Measurements from ENCODE around the gene TSHR.

The TSHR gene

DNA sequence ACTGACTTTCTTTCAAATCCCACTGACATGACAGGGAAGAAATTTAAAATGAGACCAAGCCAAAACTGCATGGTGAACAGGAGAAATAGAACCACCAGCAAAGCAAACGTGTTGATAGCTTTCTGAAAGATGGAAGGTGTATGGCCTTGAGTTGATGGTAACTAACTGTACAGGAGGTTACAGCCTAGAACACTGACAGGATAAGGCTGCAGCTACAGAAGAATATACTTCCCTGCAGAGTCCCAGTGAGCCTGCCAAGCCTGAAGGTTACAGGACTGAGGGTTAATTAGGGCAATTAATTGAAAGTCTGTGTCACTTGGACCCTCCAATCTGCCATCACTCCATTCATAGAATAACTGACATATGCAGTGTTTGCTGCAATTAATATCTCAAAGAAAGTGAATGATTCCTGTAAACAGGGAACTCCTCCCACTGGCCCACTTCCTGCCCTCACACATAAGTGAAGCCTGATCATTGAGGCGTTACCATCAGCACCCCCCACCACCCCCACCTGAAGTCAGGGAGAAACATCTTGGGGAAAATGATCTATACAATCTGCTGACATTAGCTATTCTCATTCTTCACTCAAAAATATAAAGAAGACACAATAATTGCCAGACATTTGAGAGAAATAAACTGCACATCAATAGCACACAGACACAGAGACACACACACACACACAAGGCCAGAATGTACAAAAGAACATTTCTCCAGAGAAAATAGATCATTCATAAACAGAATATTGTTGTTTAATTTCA, 191.9 kb downstream of the TSHR start:
- DNase-seq (ENCODE audit: low read depth, low spot score), result no peak
- no peak overlapping the region for H3K4me3 ChIP-seq (ENCODE audit: low read length)
- H3K4me1 ChIP-seq (ENCODE audit: control insufficient read depth, insufficient read depth, low read length), result no peaks in the 10 kb centered on the region
- H3K9me3 ChIP-seq (ENCODE audit: control insufficient read depth, insufficient read depth, low read length), result no peaks in the 10 kb centered on the region
- H3K36me3 ChIP-seq (ENCODE audit: control insufficient read depth, insufficient read depth, low read length), result no peaks in the 10 kb centered on the region
- no peak overlapping the region for H3K27ac ChIP-seq (ENCODE audit: low read length)
- no CpG with 5 or more reads among the region's 2 CpGs for WGBS (ENCODE audit: insufficient coverage, insufficient read length)
- H3K27me3 ChIP-seq (ENCODE audit: control insufficient read depth, insufficient read depth, low read length), result no peaks in the 10 kb centered on the region

- no peak overlapping the region for H3K27ac ChIP-seq (ENCODE audit: low read length)
- no peaks in the 10 kb centered on the region for H3K9me3 ChIP-seq (ENCODE audit: control insufficient read depth, insufficient read depth, low read length)
- DNase-seq (ENCODE audit: low read depth, low spot score), result no peak
- no peaks in the 10 kb centered on the region for H3K36me3 ChIP-seq (ENCODE audit: control insufficient read depth, insufficient read depth, low read length)
- no peak overlapping the region for H3K4me3 ChIP-seq (ENCODE audit: low read length)
- no CpG with 5 or more reads among the region's 4 CpGs for WGBS (ENCODE audit: insufficient coverage, insufficient read length)
- no peaks in the 10 kb centered on the region for H3K4me1 ChIP-seq (ENCODE audit: control insufficient read depth, insufficient read depth, low read length)
- H3K27me3 ChIP-seq (ENCODE audit: control insufficient read depth, insufficient read depth, low read length), result no peaks in the 10 kb centered on the region
Measured at GRCh38 chr14:81148635-81149034, 193.2 kb downstream of the TSHR start.

DNA sequence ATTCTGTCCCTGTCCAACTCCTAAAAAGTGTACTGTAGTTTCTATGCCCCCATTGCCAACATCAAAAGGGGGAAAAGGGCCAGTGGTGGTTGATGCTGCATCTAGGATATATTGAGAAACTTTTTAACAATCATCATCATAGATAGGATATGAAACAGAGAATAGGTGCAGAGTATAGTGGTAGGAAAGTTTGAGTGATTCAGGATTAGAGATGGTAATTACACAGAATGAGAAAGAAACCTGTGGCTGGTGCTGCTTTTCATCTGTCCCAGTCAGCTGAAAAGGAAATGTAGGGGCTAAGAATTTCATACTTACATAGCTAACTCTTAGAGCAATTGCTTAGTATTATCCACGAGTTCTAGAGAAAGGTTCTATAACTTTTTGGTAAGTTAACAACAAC, 197.8 kb downstream of the TSHR start:
- Histone ChIP-seq H3K27ac (ENCODE audit: low read length) (no peak overlapping the region), H3K4me3 (ENCODE audit: low read length) (no peak overlapping the region), H3K4me1 (ENCODE audit: control insufficient read depth, insufficient read depth, low read length) (no peaks in the 10 kb centered on the region), H3K36me3 (ENCODE audit: control insufficient read depth, insufficient read depth, low read length) (no peaks in the 10 kb centered on the region), H3K27me3 (ENCODE audit: control insufficient read depth, insufficient read depth, low read length) (no peaks in the 10 kb centered on the region), H3K9me3 (ENCODE audit: control insufficient read depth, insufficient read depth, low read length) (no peaks in the 10 kb centered on the region)
- DNase-seq (ENCODE audit: low read depth, low spot score), result no peak
- no CpG with 5 or more reads among the region's 1 CpG for WGBS (ENCODE audit: insufficient coverage, insufficient read length)

DNA sequence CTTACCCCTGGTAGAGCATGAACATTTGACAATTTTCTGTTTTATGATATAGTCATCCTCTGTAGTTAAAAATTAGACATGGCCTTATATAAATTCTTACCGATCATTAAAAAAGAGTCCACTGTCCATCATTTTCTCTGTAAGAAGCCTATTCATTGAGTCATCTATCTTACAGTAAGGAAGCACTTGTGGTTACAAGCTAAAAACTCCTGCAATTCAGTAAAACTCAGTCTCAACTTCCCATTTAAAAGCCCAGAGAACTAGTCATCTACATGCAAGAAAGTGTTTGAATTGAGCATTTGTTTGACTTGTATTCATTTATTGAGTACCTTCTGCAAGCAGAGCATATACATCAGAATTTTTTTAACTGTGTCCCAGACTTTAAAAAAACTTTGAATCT, 202.0 kb downstream of the TSHR start:
- Histone ChIP-seq H3K4me3 (ENCODE audit: low read length) (no peak overlapping the region), H3K27ac (ENCODE audit: low read length) (no peak overlapping the region), H3K36me3 (ENCODE audit: control insufficient read depth, insufficient read depth, low read length) (no peaks in the 10 kb centered on the region), H3K4me1 (ENCODE audit: control insufficient read depth, insufficient read depth, low read length) (no peaks in the 10 kb centered on the region), H3K27me3 (ENCODE audit: control insufficient read depth, insufficient read depth, low read length) (no peaks in the 10 kb centered on the region), H3K9me3 (ENCODE audit: control insufficient read depth, insufficient read depth, low read length) (no peaks in the 10 kb centered on the region)
- WGBS (ENCODE audit: insufficient coverage, insufficient read length), result no CpG with 5 or more reads among the region's 1 CpG
- no peak for DNase-seq (ENCODE audit: low read depth, low spot score)

DNA sequence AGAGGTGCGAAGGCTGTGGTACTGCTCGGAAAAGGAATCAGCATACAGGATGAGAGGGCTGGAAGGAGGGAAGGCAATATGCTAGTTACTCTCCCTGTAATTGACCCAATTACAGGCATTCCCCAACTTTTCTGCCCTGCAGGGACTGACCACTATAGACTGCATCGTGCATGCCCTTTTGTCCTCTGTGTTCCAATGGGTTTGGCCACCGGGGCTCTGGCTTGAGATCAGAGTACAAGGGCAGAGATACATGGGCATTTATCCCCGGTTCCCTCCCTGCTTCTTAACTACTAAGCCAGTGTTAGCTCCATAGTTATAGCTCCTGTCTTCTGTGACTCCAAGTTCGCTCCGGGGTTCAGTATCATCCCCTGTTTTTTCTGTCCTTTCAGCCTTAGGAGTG, 205.7 kb downstream of the TSHR start:
- DNase-seq (ENCODE audit: low read depth, low spot score), result no peak
- Histone ChIP-seq H3K9me3 (ENCODE audit: control insufficient read depth, insufficient read depth, low read length) (no peaks in the 10 kb centered on the region), H3K27ac (ENCODE audit: low read length) (no peak overlapping the region), H3K4me1 (ENCODE audit: control insufficient read depth, insufficient read depth, low read length) (peaks cover 1% of the 10 kb centered on the region; the same call in 1 of the 2 replicates), H3K4me3 (ENCODE audit: low read length) (no peak overlapping the region), H3K36me3 (ENCODE audit: control insufficient read depth, insufficient read depth, low read length) (no peaks in the 10 kb centered on the region), H3K27me3 (ENCODE audit: control insufficient read depth, insufficient read depth, low read length) (no peaks in the 10 kb centered on the region)
- WGBS (ENCODE audit: insufficient coverage, insufficient read length), result no CpG with 5 or more reads among the region's 7 CpGs

DNA sequence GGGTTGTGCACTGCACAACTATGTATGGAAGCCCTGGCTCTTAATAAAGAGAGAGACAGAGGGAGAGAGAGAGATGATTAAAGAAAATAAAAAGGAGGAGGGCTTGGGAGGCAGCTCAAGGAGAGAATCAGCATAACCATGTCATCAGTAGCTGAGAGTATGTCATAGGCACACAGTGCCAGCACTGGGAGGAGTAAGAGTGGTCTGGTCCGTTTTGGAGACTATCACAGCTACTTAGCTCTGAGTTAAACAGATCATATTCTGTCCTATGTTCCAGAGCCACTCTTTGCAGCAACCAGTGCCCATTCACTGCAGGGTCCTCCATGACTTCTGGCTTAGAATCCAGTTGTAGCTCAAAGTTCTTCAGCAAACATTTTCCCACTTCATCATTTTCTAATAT, 206.3 kb downstream of the TSHR start:
- Histone ChIP-seq H3K27me3 (ENCODE audit: control insufficient read depth, insufficient read depth, low read length) (no peaks in the 10 kb centered on the region), H3K36me3 (ENCODE audit: control insufficient read depth, insufficient read depth, low read length) (no peaks in the 10 kb centered on the region), H3K27ac (ENCODE audit: low read length) (no peak overlapping the region), H3K4me1 (ENCODE audit: control insufficient read depth, insufficient read depth, low read length) (peaks cover 1% of the 10 kb centered on the region; the same call in 1 of the 2 replicates), H3K9me3 (ENCODE audit: control insufficient read depth, insufficient read depth, low read length) (no peaks in the 10 kb centered on the region), H3K4me3 (ENCODE audit: low read length) (no peak overlapping the region)
- no CpG with 5 or more reads among the region's 1 CpG for WGBS (ENCODE audit: insufficient coverage, insufficient read length)
- DNase-seq (ENCODE audit: low read depth, low spot score), result no peak

DNA sequence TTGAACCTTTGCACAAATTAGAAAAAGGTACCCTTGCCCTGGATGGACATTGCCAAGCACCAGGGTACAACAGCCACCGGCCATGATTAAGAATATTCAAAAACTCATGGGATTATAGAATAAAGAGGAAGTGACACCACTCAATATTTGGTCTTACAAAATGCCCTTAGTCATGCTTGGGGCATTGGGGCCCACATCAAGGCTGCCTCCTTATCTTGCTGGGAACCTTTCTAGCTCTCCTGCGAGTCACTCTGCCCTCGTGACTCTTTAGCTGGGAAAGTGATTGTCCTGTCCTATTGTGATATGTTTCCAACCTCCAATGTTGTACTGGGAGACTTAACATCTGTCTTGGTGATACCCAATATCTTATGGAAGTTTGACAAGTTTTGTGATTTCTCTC, 207.5 kb downstream of the TSHR start:
- no peak overlapping the region for H3K27ac ChIP-seq (ENCODE audit: low read length)
- no CpG with 5 or more reads among the region's 3 CpGs for WGBS (ENCODE audit: insufficient coverage, insufficient read length)
- no peak for DNase-seq (ENCODE audit: low read depth, low spot score)

DNA sequence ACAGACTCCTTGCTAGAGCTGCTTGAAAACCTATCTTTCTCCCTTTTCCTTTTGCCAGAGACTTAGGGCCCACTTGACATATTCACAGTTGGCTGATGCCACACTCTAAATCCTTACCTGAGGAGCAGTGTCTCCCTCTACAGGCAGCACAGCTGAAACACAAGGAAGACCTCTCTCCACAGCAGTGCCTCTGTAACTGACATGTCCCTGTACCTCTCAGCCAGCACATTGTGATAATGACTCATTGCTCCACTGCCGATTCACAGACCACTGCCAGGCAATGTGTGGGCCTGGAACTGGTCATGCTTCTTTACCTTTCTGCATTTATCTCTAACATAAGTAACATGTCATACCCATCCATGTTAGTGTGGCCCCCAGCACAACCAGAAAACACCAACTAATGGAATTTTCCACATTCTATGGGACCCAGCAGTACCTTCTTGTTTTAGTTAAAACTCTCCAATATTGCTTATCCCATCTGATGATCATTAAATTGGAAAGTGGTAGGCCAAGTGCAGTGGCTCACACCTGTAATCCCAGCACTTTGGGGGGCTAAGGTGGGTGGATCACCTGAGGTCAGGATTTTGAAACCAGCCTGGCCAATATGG, 208.8 kb downstream of the TSHR start:
- H3K27me3 ChIP-seq (ENCODE audit: control insufficient read depth, insufficient read depth, low read length), result no peaks in the 10 kb centered on the region
- H3K36me3 ChIP-seq (ENCODE audit: control insufficient read depth, insufficient read depth, low read length), result no peaks in the 10 kb centered on the region
- H3K4me1 ChIP-seq (ENCODE audit: control insufficient read depth, insufficient read depth, low read length), result peaks cover 1% of the 10 kb centered on the region; the same call in 1 of the 2 replicates
- no CpG with 5 or more reads among the region's 1 CpG for WGBS (ENCODE audit: insufficient coverage, insufficient read length)
- no peak overlapping the region for H3K27ac ChIP-seq (ENCODE audit: low read length)
- no peak overlapping the region for H3K4me3 ChIP-seq (ENCODE audit: low read length)
- peak; percentile 82 for DNase-seq (ENCODE audit: low read depth, low spot score)
- H3K9me3 ChIP-seq (ENCODE audit: control insufficient read depth, insufficient read depth, low read length), result no peaks in the 10 kb centered on the region

More for the DNA sequence above, 207.5 kb downstream of the TSHR start:
- H3K4me3 ChIP-seq (ENCODE audit: low read length), result no peak overlapping the region
- H3K27me3 ChIP-seq (ENCODE audit: control insufficient read depth, insufficient read depth, low read length), result no peaks in the 10 kb centered on the region
- no peaks in the 10 kb centered on the region for H3K9me3 ChIP-seq (ENCODE audit: control insufficient read depth, insufficient read depth, low read length)
- no peaks in the 10 kb centered on the region for H3K36me3 ChIP-seq (ENCODE audit: control insufficient read depth, insufficient read depth, low read length)
- peaks cover 1% of the 10 kb centered on the region; the same call in 1 of the 2 replicates for H3K4me1 ChIP-seq (ENCODE audit: control insufficient read depth, insufficient read depth, low read length)

GRCh38 chr14:81165188-81165587, 209.8 kb downstream of the TSHR start:
- no peaks in the 10 kb centered on the region for H3K36me3 ChIP-seq (ENCODE audit: control insufficient read depth, insufficient read depth, low read length)
- H3K4me1 ChIP-seq (ENCODE audit: control insufficient read depth, insufficient read depth, low read length), result peaks cover 1% of the 10 kb centered on the region; the same call in 1 of the 2 replicates
- no peaks in the 10 kb centered on the region for H3K27me3 ChIP-seq (ENCODE audit: control insufficient read depth, insufficient read depth, low read length)
- no peaks in the 10 kb centered on the region for H3K9me3 ChIP-seq (ENCODE audit: control insufficient read depth, insufficient read depth, low read length)
- WGBS (ENCODE audit: insufficient coverage, insufficient read length), result no CpG with 5 or more reads among the region's 4 CpGs
- H3K27ac ChIP-seq (ENCODE audit: low read length), result no peak overlapping the region
- no peak overlapping the region for H3K4me3 ChIP-seq (ENCODE audit: low read length)
- no peak for DNase-seq (ENCODE audit: low read depth, low spot score)

DNA sequence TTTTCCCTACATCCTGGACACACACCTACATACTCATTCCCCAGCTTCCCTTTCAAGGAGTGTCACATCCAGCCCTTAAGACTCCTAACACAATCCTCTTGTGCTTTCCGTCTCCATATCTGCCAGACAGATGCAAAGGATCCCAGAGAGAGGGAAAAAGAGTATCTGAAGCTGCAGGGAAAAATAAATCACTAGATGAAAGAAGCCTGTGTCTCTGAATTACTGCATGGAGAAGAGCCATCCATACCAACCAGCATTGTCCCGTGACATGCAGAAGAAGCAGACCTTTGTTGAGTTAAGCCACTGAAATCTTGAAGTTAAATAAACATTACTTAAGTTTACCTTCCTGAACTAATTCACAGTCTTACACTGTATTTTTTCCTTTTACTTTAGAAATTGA, 210.7 kb downstream of the TSHR start:
- no peak for DNase-seq (ENCODE audit: low read depth, low spot score)
- H3K4me1 ChIP-seq (ENCODE audit: control insufficient read depth, insufficient read depth, low read length), result peaks cover 1% of the 10 kb centered on the region; the same call in 1 of the 2 replicates
- H3K4me3 ChIP-seq (ENCODE audit: low read length), result no peak overlapping the region
- H3K9me3 ChIP-seq (ENCODE audit: control insufficient read depth, insufficient read depth, low read length), result no peaks in the 10 kb centered on the region
- H3K27me3 ChIP-seq (ENCODE audit: control insufficient read depth, insufficient read depth, low read length), result no peaks in the 10 kb centered on the region
- H3K36me3 ChIP-seq (ENCODE audit: control insufficient read depth, insufficient read depth, low read length), result no peaks in the 10 kb centered on the region
- WGBS (ENCODE audit: insufficient coverage, insufficient read length), result no CpG with 5 or more reads among the region's 2 CpGs
- no peak overlapping the region for H3K27ac ChIP-seq (ENCODE audit: low read length)
